ENCODE data around the gene UCHL5.
"Not testable (repeated sequence)": the region's sequence is repeated elsewhere in the genome, so short reads cannot be mapped to it uniquely, and the experiment has no call there.

UCHL5 gene

DNA sequence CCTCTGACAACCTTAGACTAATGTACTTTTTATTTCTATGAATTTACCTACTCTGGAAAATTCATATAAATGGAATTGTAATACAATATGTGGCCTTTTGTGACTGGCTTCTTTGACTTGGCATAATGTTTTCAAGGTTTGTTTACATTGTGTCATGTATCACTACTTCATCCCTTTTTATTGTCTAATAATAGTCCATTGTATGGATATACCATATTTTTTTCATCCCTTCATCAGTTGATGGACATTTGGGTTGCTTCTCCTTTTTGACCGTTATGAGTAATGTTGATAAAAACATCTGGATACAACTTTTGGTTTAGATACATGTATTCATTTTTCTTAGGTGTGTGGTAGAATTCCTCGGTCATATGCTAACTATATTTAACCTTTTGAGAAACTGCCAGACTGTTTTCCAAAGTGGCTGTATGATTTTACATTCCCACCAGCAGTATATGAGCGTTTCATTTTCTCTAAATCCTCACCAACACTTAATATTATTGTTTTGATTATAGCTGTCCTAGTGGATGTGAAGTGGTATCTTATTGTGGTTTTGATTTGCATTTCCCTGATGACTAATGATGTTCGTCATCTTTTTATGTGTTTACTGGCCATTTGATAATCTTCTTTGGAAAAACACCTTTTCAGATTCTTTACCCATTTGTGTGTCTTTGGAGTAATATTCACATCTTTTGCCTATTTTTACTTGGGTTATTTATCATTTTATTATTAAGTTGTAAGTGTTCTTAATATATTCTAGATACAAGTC, 3.7 kb upstream of the UCHL5 start:
- DNase-seq (ENCODE audit: low read depth), result no peak

DNA sequence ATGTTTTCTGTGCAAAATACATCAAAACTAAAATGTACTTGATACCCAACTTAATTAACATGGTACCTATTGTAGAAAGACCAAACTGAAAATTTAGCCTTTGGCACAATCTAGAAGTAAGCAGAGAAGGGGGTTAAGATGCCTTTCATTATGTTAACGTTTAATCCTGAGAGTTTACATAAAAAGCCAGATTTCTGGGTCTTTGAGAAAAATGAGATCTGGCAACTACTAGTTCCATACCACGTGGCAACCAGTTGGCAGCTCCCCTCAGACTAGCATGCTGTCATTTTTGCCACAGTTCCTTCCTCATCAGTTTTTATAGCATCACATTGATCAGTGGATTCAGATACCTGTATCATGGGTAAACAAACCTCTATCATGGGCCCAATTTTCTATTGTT, 1.8 kb upstream of the UCHL5 start:
- no peak for DNase-seq (ENCODE audit: low read depth)

DNA sequence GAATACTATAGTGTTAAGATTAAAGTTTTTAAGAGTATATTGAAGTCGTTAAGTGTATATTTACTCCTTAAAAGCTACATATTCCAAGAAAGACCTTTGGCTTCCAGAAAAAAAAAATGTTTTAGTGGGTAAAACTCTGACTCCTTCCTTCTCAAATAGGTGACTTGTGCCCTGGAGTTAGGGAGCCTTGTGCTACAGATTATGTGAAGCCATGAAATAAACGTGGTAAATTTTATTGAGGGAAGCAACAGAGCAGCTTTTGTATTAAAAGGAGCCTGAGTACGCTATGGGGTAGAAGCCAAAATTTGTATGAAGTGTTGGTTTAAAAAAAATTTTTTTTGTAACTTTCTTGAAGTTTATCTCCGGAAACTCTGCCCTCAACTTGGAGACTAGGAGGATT, 1.2 kb upstream of the UCHL5 start:
- DNase-seq (ENCODE audit: low read depth), result no peak

DNA sequence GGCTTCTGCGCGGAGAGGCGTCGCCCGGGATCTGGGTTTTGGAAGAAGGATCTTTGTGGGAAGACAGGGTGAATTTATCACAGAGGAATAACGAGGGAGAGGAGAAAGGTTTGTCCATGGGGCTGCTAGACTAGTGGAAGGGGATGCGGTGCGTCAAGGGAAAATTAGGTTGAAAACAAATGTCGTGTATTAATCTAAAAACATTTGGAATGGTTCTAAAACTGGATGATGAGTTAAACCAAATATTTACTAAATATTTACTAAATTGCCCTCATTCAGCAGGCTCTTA, 899 bp upstream of the UCHL5 start:
- no peak for DNase-seq (ENCODE audit: low read depth)

DNA sequence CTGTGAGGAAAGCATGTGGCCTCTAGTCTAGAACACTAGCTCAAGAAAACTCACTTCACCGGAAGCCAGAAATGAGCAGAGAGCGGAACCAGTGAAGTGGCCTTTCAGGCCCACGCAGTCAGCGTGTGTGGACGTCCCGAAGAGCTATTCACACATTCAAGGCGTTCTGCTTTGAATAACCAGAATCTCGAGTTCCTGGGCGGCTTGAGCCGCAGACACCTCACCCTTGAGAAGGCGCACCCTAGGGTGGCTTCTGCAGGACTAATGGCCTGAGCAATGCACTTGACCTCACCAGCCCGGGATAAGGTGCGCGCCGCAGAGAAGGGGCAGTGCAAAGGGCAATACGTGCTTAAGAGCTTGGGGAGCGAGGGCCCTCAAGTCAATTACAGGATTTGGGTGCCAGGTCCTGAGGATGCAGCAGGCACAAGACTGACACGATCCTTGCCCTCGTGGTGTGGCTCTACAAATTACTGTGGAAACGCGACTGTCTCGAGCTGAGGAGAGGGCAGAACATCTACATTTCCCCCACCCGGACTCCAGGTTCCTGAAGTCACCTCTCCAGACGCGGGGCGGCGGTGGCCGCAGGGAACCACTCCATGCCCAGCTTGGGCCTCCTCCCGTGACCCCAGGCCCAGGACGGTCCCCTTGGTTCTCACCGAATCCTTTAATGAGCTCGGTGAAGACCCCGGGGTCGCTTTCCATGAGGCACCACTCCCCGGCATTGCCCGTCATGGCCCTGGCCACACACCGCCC, 455 bp downstream of the UCHL5 start:
- peak; percentile 33 for DNase-seq (ENCODE audit: low read depth)

DNA sequence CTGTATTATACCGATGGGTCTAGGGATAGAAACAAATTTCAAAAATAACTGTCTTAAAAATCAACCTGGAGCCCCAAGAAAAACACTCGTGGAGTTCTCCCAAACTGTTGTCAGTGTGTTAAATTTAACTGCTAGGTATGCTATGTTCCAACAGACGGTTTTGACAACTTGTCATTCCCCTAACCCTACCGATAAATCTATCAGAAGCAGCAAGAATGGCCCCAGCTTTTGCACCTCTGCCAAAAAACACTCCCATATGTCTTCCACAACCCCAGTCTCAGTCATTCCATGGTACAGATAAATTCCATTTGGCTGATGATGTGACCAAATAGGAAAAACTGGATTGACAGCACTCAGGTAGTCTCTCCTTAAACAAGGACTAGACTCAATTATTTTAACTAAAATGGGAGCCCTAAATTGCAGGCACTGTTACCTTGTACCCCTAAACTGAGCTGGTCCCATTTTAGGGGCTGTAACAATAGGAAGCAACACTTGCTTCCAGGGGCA, 4.9 kb downstream of the UCHL5 start:
- no peak for DNase-seq (ENCODE audit: low read depth)

DNA sequence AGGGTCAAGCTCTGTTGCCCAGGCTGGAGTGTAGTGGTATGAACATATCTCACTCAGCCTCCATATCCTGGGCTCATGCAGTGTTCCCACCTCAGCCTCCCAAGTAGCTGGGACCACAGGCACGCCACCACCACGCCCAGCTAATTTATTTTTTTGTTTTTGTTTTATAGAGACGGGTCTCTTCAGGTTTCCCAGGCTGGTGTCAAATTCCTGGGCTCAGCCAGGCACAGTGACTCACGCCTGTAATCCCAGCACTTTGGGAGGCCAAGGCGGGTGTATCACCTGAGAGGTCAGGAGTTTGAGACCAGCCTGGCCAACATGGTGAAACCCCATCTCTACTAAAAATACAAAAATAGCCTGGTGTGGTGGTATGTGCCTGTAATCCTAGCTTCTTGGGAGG, 10.2 kb downstream of the UCHL5 start:
- not testable (repeated sequence) for DNase-seq (ENCODE audit: low read depth)

DNA sequence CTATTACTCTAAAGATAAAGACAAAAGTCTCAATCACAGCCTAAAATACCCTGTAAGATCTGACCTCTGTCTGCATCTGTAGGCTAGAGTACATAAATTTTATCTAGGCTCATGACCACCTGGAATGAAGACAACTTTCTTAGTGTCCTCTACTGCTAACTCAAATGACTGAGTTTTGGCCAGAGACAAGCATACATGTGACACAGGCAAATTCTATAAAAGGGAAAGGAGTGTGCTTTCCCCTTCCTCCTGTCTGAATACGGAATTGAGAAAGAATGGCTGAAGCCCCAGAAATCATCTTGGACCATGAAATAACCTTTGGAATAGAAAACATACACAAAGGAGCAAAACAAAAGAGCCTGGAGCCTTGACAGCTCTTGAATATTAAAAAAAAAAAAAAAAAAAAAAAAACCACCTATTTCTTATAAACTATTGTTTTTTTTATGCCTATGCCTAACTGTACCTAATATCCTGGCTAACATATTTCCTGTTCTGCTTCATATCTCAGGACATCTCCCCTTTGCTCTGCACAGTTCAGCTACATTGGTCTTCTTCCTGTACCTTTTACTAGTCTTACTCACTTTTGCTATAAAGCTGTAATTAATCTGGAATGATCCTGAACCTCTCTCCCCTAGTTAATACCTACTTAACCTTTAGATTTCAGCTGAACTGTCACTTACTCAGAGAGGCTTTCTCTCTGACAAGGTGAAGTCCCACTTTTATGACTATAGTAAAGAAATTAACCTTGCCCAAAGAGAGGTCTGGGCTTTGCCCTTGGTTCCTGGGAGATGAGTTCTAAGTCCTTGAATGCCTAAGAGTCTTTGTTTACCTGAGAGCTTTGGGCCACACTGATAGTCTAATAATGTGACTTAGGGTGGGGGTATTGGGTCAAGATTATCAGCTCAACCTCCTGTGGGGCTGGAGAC, 16.1 kb downstream of the UCHL5 start:
- no peak for DNase-seq (ENCODE audit: low read depth)

GRCh38 chr1:193040011-193040410, 19.1 kb downstream of the UCHL5 start:
- no peak for DNase-seq (ENCODE audit: low read depth)

- no peak for DNase-seq (ENCODE audit: low read depth)
Observed at GRCh38 chr1:193036337-193037047, 22.7 kb downstream of the UCHL5 start.

DNA sequence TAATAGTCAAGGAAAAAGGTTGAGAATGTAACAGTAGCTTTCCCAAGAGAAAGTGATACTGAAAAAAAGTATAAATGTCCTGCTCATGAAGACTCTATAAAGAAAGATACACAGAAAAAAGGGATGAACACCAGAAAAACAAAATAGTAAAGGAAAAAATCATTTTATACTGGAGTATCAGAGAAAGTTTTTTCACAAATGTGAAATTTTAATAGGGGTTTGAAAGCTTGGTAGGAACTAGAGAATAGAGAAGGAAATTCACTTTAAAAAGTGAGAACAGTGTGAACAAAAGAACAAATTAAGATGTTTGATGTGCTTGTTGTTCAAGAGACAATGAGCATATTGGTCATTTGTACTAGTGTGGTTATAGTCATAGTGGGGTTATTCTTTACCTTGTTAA, 25.6 kb downstream of the UCHL5 start:
- DNase-seq (ENCODE audit: low read depth), result no peak

DNA sequence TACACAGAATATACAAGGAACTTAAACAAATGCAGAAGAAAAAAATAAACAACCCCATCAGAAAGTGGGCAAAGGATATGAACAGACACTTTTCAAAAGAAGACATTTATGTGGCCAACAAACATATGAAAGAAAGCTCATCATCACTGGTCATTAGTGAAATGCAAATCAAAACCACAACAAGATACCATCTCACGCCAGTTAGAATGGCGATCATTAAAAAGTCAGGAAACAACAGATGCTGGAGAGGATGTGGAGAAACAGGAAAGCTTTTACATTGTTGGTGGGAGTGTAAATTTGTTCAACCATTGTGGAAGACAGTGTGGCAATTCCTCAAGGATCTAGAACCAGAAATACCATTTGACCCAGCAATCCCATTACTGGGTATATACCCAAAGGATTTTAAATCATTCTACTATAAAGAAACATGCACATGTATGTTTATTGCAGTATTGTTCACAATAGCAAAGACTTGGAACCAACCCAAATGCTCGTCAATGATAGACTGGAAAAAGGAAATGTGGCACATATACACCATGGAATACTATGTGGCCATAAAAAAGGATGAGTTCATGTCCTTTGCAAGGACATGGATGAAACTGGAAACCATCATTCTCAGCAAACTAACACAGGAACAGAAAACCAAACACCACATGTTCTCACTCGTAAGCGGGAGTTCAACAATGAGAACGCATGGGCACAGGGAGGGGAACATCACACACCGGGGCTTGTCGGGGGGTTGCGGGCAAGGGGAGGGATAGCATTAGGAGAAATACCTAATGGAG, 26.3 kb downstream of the UCHL5 start:
- DNase-seq (ENCODE audit: low read depth), result not testable (repeated sequence)

DNA sequence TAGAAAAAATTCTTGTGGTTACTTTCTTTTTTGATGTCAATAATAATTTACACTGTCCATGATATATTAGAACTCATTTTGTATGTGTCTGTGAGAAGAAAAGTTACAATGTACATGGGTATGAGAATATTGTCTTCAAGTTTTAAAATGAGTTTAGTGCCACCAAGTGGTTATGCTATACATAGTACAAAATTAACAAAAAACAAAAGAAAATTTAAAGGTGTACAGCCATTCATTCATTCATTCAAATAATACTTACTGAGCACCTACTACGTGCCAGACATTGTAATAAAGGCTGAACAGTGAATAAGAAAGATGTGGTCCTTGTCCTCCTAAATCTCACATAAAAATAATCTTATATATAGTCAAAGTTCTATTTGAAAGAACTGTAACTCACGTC, 27.7 kb downstream of the UCHL5 start:
- no peak for DNase-seq (ENCODE audit: low read depth)

DNA sequence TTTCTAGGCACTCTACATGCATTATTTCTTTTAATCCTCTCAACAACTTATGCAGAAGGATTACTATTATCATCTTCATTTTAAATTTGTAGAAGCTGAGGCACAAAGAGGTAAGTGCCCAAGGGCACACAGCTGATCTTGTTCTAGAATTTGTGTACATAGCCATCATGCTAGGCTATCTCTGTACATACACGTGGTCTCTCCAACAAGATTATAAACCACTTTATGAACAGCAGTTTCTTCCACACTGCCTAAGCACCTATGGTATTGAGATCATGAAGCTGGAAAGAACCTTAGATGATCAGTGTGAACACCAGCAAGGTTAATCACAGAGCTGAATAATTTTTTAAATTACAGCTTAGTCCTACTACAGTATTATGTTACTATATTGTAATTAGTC, 28.9 kb downstream of the UCHL5 start:
- no peak for DNase-seq (ENCODE audit: low read depth)

DNA sequence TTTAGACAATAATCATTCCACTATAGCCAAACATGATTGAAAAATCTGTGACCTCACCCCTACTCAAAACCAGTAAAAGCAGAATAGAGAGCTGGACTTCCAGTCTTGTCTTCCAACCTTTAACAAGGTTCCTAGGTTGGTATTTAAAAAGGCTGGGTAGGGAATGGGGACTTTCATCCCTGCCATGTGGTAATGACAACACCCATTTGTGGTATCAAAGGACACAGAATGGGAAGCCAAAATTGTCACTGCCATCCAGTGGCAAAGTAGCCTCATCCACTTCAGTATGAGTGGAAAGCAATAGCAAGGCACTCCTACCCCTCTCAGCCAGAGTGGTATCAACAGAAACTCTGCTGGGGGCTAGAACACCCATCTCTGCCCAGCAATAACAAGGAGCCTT, 33.9 kb downstream of the UCHL5 start:
- no peak for DNase-seq (ENCODE audit: low read depth)

GRCh38 chr1:193019442-193020026, 39.6 kb downstream of the UCHL5 start:
- DNase-seq (ENCODE audit: low read depth), result no peak

GRCh38 chr1:193016788-193017187, 42.4 kb downstream of the UCHL5 start:
- DNase-seq (ENCODE audit: low read depth), result no peak

- no peak for DNase-seq (ENCODE audit: low read depth)
Observed at GRCh38 chr1:193014400-193014799, 44.8 kb downstream of the UCHL5 start.

DNA sequence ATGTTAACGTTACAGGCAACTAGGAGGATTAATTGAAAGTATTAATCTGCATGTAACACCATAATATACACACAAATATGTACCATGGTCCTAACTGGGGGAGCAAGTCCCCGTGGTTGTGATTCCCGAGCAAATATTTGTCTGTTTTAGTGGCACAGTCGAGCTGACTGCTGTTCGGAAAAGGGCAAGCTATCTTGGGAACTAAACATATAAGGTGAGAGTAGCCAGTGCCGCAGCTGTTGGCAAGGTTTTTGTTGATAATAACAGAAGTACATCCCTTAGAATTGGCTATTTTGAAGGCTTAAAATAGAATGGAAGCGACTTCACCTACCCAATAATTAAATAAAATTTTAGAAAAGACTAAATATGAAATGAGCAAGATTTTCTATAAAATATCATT, 45.5 kb downstream of the UCHL5 start:
- no peak for DNase-seq (ENCODE audit: low read depth)

GRCh38 chr1:193013005-193013404, 46.2 kb downstream of the UCHL5 start:
- DNase-seq (ENCODE audit: low read depth), result no peak

GRCh38 chr1:193011406-193011805, 47.8 kb downstream of the UCHL5 start:
- no peak for DNase-seq (ENCODE audit: low read depth)
